H1 (cell line): ENCODE results near the gene SEMA5B. TPM values are rescaled to one million over a fixed set of nuclear protein-coding genes. Genes with fewer than 3 reads are reported as not detected.

ENCODE experiments used
- CTCF ChIA-PET: fragments of 300-600 bp; sonication (Branson Sonifier 250); formaldehyde crosslinking; loops from one replicate; lab custom pipeline; 2021; ENCODE audit not compliant: partially characterized antibody; lab: Charles Lee
- POLR2A ChIA-PET: fragments of 300-600 bp; sonication (Branson Sonifier 250); formaldehyde crosslinking; loops from one replicate; lab custom pipeline; 2021; ENCODE audit warnings: inconsistent platforms; ENCODE audit not compliant: partially characterized antibody; lab: Charles Lee
- DNase-seq, 2 experiments: peaks; one replicate each; pipeline versions ENCODE4 v3.0.0 to v3.0.0-alpha.2; 2010 to 2022; ENCODE audit warnings: low spot score in 2 of 2, low read depth in 1 of 2, mixed read lengths in 1 of 2
- FAIRE-seq: peaks from 2 replicates; lab custom pipeline; 2011; peaks lifted over from hg19 to GRCh38; lab: Jason Lieb, UNC
- H2AFZ ChIP-seq: 2 replicates; pipeline ENCODE4 v1.8.1; 2012; ENCODE audit warnings: low read length, inconsistent platforms
- H2AK5ac ChIP-seq: 2 replicates; pipeline ENCODE4 v1.6.1; 2013; ENCODE audit warnings: low read depth, low read length
- H2BK120ac ChIP-seq: replicated peaks from 2 replicates; pipeline ENCODE3; 2013; ENCODE audit warnings: low read depth, low read length, inconsistent platforms
- H2BK12ac ChIP-seq: 2 replicates; pipeline ENCODE4 v1.6.1; 2013; ENCODE audit warnings: low read depth, low read length
- H2BK15ac ChIP-seq: 2 replicates; pipeline ENCODE4 v1.6.1; 2013; ENCODE audit warnings: low read length
- H2BK20ac ChIP-seq: 2 replicates; pipeline ENCODE4 v1.6.1; 2013; ENCODE audit warnings: low read length
- H2BK5ac ChIP-seq: 2 replicates; pipeline ENCODE4 v1.6.1; 2013; ENCODE audit warnings: low read depth, low read length
- H3K14ac ChIP-seq: 2 replicates; pipeline ENCODE4 v1.6.1; 2013; ENCODE audit warnings: inconsistent platforms; ENCODE audit not compliant: insufficient read length
- H3K18ac ChIP-seq: 2 replicates; pipeline ENCODE4 v1.6.1; 2013; ENCODE audit warnings: low read length; ENCODE audit errors: extremely low read depth
- H3K23ac ChIP-seq: 2 replicates; pipeline ENCODE4 v1.6.1; 2013; ENCODE audit warnings: inconsistent platforms; ENCODE audit not compliant: insufficient read length
- H3K23me2 ChIP-seq: 2 replicates; pipeline ENCODE4 v1.6.1; 2013; ENCODE audit warnings: low read depth, low read length
- H3K27ac ChIP-seq: 2 replicates; pipeline ENCODE4 v1.6.1; 2011; ENCODE audit warnings: low read depth, low read length, inconsistent platforms
- H3K27me3 ChIP-seq, 4 experiments: replicated peaks in 1 of 4; 1 replicate in 1 of 4; 2 replicates in 3 of 4; pipeline versions ENCODE4 v1.6.1 to v1.8.1; 2011 to 2013; ENCODE audit warnings: low read length in 3 of 4, mild to moderate bottlenecking in 3 of 4, inconsistent platforms in 2 of 4, mixed read lengths in 2 of 4, moderate library complexity in 1 of 4; ENCODE audit not compliant: control insufficient read depth in 3 of 4, insufficient read depth in 3 of 4; ENCODE audit errors: extremely low read depth in 1 of 4
- H3K36me3 ChIP-seq, 4 experiments: 2 replicates each; pipeline versions ENCODE4 v1.6.1 to v1.8.1; 2011 to 2013; ENCODE audit warnings: mild to moderate bottlenecking in 4 of 4, low read length in 3 of 4, moderate library complexity in 2 of 4, control low read depth in 1 of 4, inconsistent platforms in 1 of 4; ENCODE audit not compliant: insufficient read depth in 4 of 4, control insufficient read depth in 2 of 4
- H3K4ac ChIP-seq: replicated peaks from 2 replicates; pipeline ENCODE3; 2013; ENCODE audit warnings: low read length, low read depth, mixed read lengths, inconsistent platforms; ENCODE audit not compliant: insufficient read length
- H3K4me1 ChIP-seq, 4 experiments: replicated peaks in 1 of 4; 1 replicate in 1 of 4; 2 replicates in 3 of 4; pipeline versions ENCODE4 v1.6.1 to v1.8.1; 2011 to 2013; ENCODE audit warnings: low read length in 3 of 4, inconsistent platforms in 2 of 4, mixed read lengths in 1 of 4; ENCODE audit not compliant: insufficient read depth in 4 of 4, control insufficient read depth in 3 of 4
- H3K4me2 ChIP-seq, 2 experiments: 2 replicates each; pipeline versions ENCODE4 v1.6.1 to v1.8.1; 2011 to 2013; ENCODE audit warnings: low read depth in 2 of 2, low read length in 2 of 2, control low read depth in 1 of 2, inconsistent platforms in 1 of 2, mild to moderate bottlenecking in 1 of 2; ENCODE audit not compliant: insufficient read depth in 1 of 2
- H3K4me3 ChIP-seq, 4 experiments: fragments of 200-600, 300-600 bp in 1 of 4; sonication (generic), shearing (Covaris generic), sonication (Bioruptor Twin) in 1 of 4; 2 replicates each; pipeline versions ENCODE4 v1.5.1 to v1.8.1; 2011 to 2016; ENCODE audit warnings: low read length in 4 of 4, low read depth in 3 of 4, control low read depth in 2 of 4, inconsistent platforms in 2 of 4, mild to moderate bottlenecking in 2 of 4, mixed read lengths in 1 of 4, moderate library complexity in 1 of 4; ENCODE audit not compliant: insufficient read depth in 2 of 4; ENCODE audit errors: extremely low read depth in 1 of 4
- H3K56ac ChIP-seq: replicated peaks from 2 replicates; pipeline ENCODE3; 2013; ENCODE audit warnings: low read depth, mild to moderate bottlenecking, mixed read lengths, low read length, inconsistent platforms; ENCODE audit not compliant: insufficient read length
- H3K79me1 ChIP-seq: 2 replicates; pipeline ENCODE4 v1.6.1; 2013; ENCODE audit warnings: low read depth, low read length, control low read depth
- H3K79me2 ChIP-seq, 2 experiments: 2 replicates each; pipeline versions ENCODE4 v1.6.1 to v1.8.1; 2012 to 2013; ENCODE audit warnings: low read length in 2 of 2, mild to moderate bottlenecking in 2 of 2, inconsistent platforms in 1 of 2; ENCODE audit not compliant: insufficient read depth in 2 of 2, control insufficient read depth in 1 of 2
- H3K9ac ChIP-seq, 4 experiments: replicated peaks in 1 of 4; 1 replicate in 1 of 4; 2 replicates in 3 of 4; pipeline versions ENCODE4 v1.6.1 to v1.8.1; 2011 to 2013; ENCODE audit warnings: low read depth in 3 of 4, low read length in 3 of 4, control low read depth in 2 of 4, mild to moderate bottlenecking in 2 of 4, moderate library complexity in 2 of 4, inconsistent platforms in 1 of 4; ENCODE audit errors: extremely low read depth in 1 of 4
- H3K9me3 ChIP-seq, 2 experiments: 2 replicates each; pipeline versions ENCODE4 v1.6.1 to v1.8.1; 2012 to 2013; ENCODE audit warnings: mild to moderate bottlenecking in 2 of 2, moderate library complexity in 2 of 2, control low read depth in 1 of 2, inconsistent platforms in 1 of 2, low read depth in 1 of 2, low read length in 1 of 2, mixed read lengths in 1 of 2; ENCODE audit not compliant: insufficient read depth in 2 of 2
- H4K20me1 ChIP-seq, 2 experiments: replicated peaks in 1 of 2; 2 replicates each; pipeline versions ENCODE3 to v1.8.1; 2011 to 2013; ENCODE audit warnings: inconsistent platforms in 2 of 2, low read length in 2 of 2, mild to moderate bottlenecking in 1 of 2; ENCODE audit not compliant: insufficient read depth in 2 of 2, control insufficient read depth in 1 of 2
- H4K5ac ChIP-seq: 2 replicates; pipeline ENCODE4 v1.6.1; 2013; ENCODE audit warnings: low read length, low read depth, mixed read lengths, inconsistent platforms; ENCODE audit not compliant: insufficient read length
- H4K8ac ChIP-seq: 2 replicates; pipeline ENCODE4 v1.8.0; 2013; ENCODE audit warnings: mild to moderate bottlenecking, moderate library complexity, low read length, inconsistent platforms; ENCODE audit not compliant: insufficient read depth; ENCODE audit errors: extremely low read depth
- H4K91ac ChIP-seq: replicated peaks from 2 replicates; pipeline ENCODE3; 2013; ENCODE audit warnings: low read length, mixed read lengths, inconsistent platforms; ENCODE audit not compliant: insufficient read length
- BACH1 ChIP-seq: IDR thresholded peaks from 2 replicates; pipeline ENCODE4 v1.6.1; 2012; ENCODE audit warnings: low read length, improper control_type of control experiment
- EZH2 ChIP-seq: fragments of 200-600 bp; sonication (generic); IDR thresholded peaks from 2 replicates; pipeline ENCODE4 v1.7.1; 2012; ENCODE audit warnings: low read depth, mild to moderate bottlenecking, moderate library complexity, low read length, inconsistent platforms; ENCODE audit not compliant: severe bottlenecking
- FOSL1 ChIP-seq: IDR thresholded peaks from 2 replicates; pipeline ENCODE4 v1.6.1; 2011; ENCODE audit warnings: mild to moderate bottlenecking, low read depth, low read length, moderate library complexity; ENCODE audit not compliant: insufficient read depth
- GABPA ChIP-seq: IDR thresholded peaks from 2 replicates; pipeline ENCODE4 v1.6.1; 2011; ENCODE audit warnings: mild to moderate bottlenecking, low read length, moderate library complexity, borderline replicate concordance; ENCODE audit not compliant: insufficient read depth
- JUND ChIP-seq: IDR thresholded peaks from 2 replicates; pipeline ENCODE4 v1.6.1; 2011; ENCODE audit warnings: mild to moderate bottlenecking, improper control_type of control experiment, low read length
- POLR2A ChIP-seq, 2 experiments: IDR thresholded peaks; 1 replicate in 1 of 2; 2 replicates in 1 of 2; pipeline ENCODE4 v1.6.1; 2011; ENCODE audit warnings: low read depth in 2 of 2, low read length in 2 of 2, mild to moderate bottlenecking in 2 of 2; ENCODE audit errors: control extremely low read depth in 1 of 2
- RFX5 ChIP-seq: IDR thresholded peaks from 2 replicates; pipeline ENCODE4 v1.6.1; 2011; ENCODE audit warnings: low read depth, low read length, improper control_type of control experiment, borderline replicate concordance
- SRF ChIP-seq: IDR thresholded peaks from 2 replicates; pipeline ENCODE4 v1.6.1; 2011; ENCODE audit warnings: mild to moderate bottlenecking, low read depth, low read length, moderate library complexity
- WGBS, 2 experiments: shearing (Covaris generic) in 1 of 2; methylation state at CpG; one replicate each; pipeline versions ENCODE4 v1.1.6 to v1.1.7; 2013 to 2015; ENCODE audit warnings: low lambda C conversion rate in 2 of 2, mixed read lengths in 2 of 2, inconsistent platforms in 1 of 2, low coverage in 1 of 2, missing lambda C conversion rate in 1 of 2; ENCODE audit not compliant: insufficient replicate concordance in 2 of 2, insufficient coverage in 1 of 2, insufficient read length in 1 of 2; ENCODE audit errors: extremely low coverage in 1 of 2, missing lambda C conversion rate in 1 of 2; 5-methylcytosine and 5-hydroxymethylcytosine counted together
- polyA plus RNA-seq, 7 experiments: library from polyadenylated mRNA; depleted of rRNA in 3 of 7; stranded (reverse) in 5 of 7; unstranded in 2 of 7; fragments of >200 nt in 5 of 7; fragments of 200-250 nt in 2 of 7; gene quantifications; 1 replicate in 5 of 7; 2 replicates in 1 of 7; 4 replicates in 1 of 7; pipeline versions ENCODE4 v1.2.1 to v1.2.3, GENCODE V29; 2011 to 2013; ENCODE audit warnings: missing spikeins in 2 of 7, mixed read lengths in 2 of 7
- total RNA-seq: library from RNA; stranded (reverse); fragmentation: NEBNext Ultra II Directional; extraction: Animal tissue kit (Norgen Biotek cat#: 25700); gene quantifications from 2 replicates; pipeline ENCODE4 v1.2.1, GENCODE V29; 2021
- TF ChIP-seq, protein P1 (sequence below): IDR thresholded peaks from 2 replicates; pipeline ENCODE4 v1.6.1; 2012; ENCODE audit warnings: low read length, inconsistent platforms
- TF ChIP-seq, protein P2 (sequence below): IDR thresholded peaks from 2 replicates; pipeline ENCODE4 v1.6.1; 2011; ENCODE audit warnings: low read depth, mild to moderate bottlenecking, low read length; ENCODE audit not compliant: insufficient read depth

Gene SEMA5B
- total and polyA plus RNA-seq, 2 of the 8 experiments (the other 6 are each of a cell fraction or from before 2014, with no cell fraction given), result 13.1 to 22.4 TPM

DNA sequence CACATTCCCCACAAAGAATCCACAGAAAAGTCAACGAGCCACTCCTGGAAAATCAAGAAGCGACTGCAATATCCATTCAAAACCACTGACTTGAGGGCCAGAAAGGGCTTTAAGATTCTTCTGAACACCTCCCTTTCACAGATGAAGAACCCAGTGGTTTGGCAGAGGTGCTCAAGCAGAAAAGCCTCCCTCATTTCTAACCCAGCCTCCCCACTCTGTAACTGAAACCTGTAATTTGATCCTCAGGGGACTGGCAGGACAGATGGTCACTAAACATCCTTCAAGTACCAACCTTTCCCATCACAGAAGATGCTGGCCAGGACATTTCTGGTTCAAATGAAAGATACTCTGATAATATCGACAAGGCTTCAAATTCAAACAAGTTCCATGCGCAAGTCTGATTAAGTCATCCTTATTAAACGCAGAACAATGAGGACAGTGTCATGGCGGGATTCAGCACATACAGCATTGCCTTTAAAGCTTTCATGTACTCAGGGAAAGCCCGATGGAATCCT, 5.5 kb downstream of the SEMA5B start:
- H3K4me1 ChIP-seq, result peaks cover 15 to 40% (median 25%) of the 10 kb centered on the region in 4 experiments; a peak in 6 of 7 replicates
- no peak overlapping the region for H2BK120ac ChIP-seq
- CTCF ChIA-PET, result interaction anchor here (0.9 to 3.8 kb wide), 9 partner anchors 8 to 141 kb away, joined by 3 to 34 read pairs (median 6); no protein-coding TSS in a partner anchor
- peaks cover 0 to 1% of the 10 kb centered on the region in 2 experiments for H4K20me1 ChIP-seq
- H3K79me1 ChIP-seq, result no peaks in the 10 kb centered on the region
- H2BK15ac ChIP-seq, result peak overlapping the region; percentile 5; the same call in 1 of the 2 replicates
- H3K4me3 ChIP-seq, result peak overlapping the region in 1 of 4 experiments; percentile 39; a peak in 3 of 8 replicates
- peak overlapping the region; percentile 10; the same call in 1 of the 2 replicates for H3K18ac ChIP-seq
- H3K9ac ChIP-seq, result no peak overlapping the region
- H4K8ac ChIP-seq, result no peak overlapping the region
- H3K27ac ChIP-seq, result no peak overlapping the region
- H3K23ac ChIP-seq, result no peak overlapping the region
- DNase-seq (no peak), FAIRE-seq (peak; percentile 36)
- peaks cover 0 to 11% (median 4%) of the 10 kb centered on the region in 4 experiments; a peak in 4 of 7 replicates for H3K27me3 ChIP-seq
- POLR2A ChIA-PET, result interaction anchor here (1.5 to 2.0 kb wide), 4 partner anchors 20 to 79 kb away, joined by 3 to 5 read pairs (median 4); no protein-coding TSS in a partner anchor
- H3K9me3 ChIP-seq, result no peaks in the 10 kb centered on the region
- H3K4me2 ChIP-seq, result peak overlapping the region; percentile 59 to 63
- peaks cover 0 to 29% of the 10 kb centered on the region in 2 experiments; a peak in 2 of 4 replicates for H3K79me2 ChIP-seq
- no peak overlapping the region for H4K91ac ChIP-seq
- no peak overlapping the region for H2BK5ac ChIP-seq
- no peak overlapping the region for H3K4ac ChIP-seq
- 61% methylated on average over 7 of the region's 7 CpGs; no CpG with 5 or more reads in 1 of the 2 experiments for WGBS, 2 experiments
- H4K5ac ChIP-seq, result no peak overlapping the region
- no peak overlapping the region for H2AFZ ChIP-seq
- no peaks in the 10 kb centered on the region for H3K36me3 ChIP-seq
- H3K23me2 ChIP-seq, result peaks cover 12% of the 10 kb centered on the region
- H2BK12ac ChIP-seq, result no peak overlapping the region
- peak overlapping the region; percentile 41; the same call in 1 of the 2 replicates for H2AK5ac ChIP-seq
- peak overlapping the region; percentile 75; the same call in 1 of the 2 replicates for H2BK20ac ChIP-seq
- H3K56ac ChIP-seq, result no peak overlapping the region
- H3K14ac ChIP-seq, result no peak overlapping the region
- no peak for TF ChIP-seq FOSL1
- TF ChIP-seq, protein P1, sequence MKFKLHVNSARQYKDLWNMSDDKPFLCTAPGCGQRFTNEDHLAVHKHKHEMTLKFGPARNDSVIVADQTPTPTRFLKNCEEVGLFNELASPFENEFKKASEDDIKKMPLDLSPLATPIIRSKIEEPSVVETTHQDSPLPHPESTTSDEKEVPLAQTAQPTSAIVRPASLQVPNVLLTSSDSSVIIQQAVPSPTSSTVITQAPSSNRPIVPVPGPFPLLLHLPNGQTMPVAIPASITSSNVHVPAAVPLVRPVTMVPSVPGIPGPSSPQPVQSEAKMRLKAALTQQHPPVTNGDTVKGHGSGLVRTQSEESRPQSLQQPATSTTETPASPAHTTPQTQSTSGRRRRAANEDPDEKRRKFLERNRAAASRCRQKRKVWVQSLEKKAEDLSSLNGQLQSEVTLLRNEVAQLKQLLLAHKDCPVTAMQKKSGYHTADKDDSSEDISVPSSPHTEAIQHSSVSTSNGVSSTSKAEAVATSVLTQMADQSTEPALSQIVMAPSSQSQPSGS, result no peak
- TF ChIP-seq GABPA, result no peak
- TF ChIP-seq EZH2, result no peak
- no peak for TF ChIP-seq SRF
- TF ChIP-seq JUND, result no peak
- no peak for TF ChIP-seq BACH1
- TF ChIP-seq RFX5, result no peak
- no peak for TF ChIP-seq POLR2A (IDR thresholded peaks at IDR 0.05; ENCODE audit: control extremely low read depth in 1 of 2, low read depth in 2 of 2, low read length in 2 of 2)
- TF ChIP-seq, protein P2, sequence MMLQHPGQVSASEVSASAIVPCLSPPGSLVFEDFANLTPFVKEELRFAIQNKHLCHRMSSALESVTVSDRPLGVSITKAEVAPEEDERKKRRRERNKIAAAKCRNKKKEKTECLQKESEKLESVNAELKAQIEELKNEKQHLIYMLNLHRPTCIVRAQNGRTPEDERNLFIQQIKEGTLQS, result no peak
